Left lobe of liver (tissue), 2 donors: ENCODE measurements around the gene PIRT. TPM values are rescaled to one million over a fixed set of nuclear protein-coding genes. Genes with fewer than 3 reads are reported as not detected.
A peak's percentile ranks its signal among the peaks of the same experiment; 100 is the strongest.

Experiments
- ATAC-seq: fragments of 200-7000 bp; cut with Tn5 transposase; one replicate; pipeline ENCODE4 v1.9.1; 2020; ENCODE audit warnings: mild to moderate bottlenecking, moderate library complexity
- DNase-seq: peaks from one replicate; pipeline ENCODE4 v3.0.0-alpha.2; 2020; ENCODE audit warnings: low spot score
- total RNA-seq: library from RNA; stranded (reverse); gene quantifications from one replicate; pipeline ENCODE4 v1.2.1, GENCODE V29; 2021
- donor health status: DM: no; HTN: no; CAD: no; lungs with moderate emphysema.
- donor health status: DM: no; HTN: yes; CAD: no.

The PIRT gene
- total RNA-seq, 1 donor from 2014 or later = not detected

DNA sequence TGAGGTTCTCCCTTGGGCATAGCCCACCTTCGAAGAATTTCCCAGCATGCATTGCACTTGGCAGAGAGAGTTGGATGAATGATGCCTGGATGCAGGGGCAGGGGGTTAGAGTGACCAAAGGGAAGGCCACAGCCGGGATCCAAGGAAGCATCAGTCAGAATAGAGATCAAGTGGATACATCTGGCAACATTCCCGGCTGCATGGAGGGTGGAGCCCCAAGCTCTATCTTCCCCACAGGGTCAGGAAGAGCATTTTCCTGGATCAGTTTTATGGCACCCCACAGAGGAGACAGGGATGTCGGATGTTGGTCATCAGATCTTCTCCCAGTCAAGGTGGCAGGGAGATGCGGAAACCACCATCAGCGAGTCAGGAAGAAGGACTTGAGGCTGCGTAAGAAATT, 13.0 kb downstream of the PIRT start:
- ATAC-seq = no peak
- no peak for DNase-seq

DNA sequence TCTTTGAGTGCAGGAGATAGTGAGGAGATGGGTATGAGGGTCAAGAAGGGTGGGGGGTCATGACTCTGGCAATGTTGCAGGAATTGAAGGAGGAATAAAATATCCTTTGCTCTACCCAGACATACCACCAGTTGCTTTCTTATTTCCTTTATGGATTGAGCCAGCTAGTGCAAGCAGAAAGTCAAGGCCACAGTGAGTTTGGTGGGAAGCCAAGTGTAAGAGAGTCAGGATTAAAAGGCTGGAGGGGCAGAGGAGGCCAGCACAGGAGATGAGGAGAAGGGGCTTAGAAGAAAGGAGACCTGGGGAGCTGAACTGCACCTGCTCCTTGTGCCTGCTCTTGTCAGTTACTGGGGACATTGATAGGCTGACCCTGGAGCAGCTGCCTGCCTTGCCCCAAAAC, 16.1 kb downstream of the PIRT start:
- ATAC-seq (no peak), DNase-seq (no peak)

DNA sequence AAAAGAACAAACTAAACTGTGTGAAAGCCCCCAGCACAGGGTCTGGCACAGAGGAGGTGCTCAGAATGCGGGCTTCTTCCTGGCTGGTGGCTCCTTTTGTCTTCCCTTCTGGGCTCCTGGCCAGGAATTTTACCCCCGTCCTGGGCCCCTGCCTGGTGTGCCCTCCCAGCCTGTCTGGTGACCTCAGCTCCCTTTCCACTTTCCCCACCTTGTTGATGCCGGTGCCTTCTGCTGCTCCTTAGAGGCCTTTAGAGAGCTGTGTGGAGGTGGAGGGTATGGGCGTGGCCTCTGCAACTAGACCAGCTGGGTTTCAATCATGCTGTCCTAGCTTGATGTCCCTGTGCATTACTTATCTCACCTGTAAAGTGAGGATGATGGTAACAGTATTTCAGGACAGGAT, 16.8 kb downstream of the PIRT start:
- no peak for ATAC-seq

DNA sequence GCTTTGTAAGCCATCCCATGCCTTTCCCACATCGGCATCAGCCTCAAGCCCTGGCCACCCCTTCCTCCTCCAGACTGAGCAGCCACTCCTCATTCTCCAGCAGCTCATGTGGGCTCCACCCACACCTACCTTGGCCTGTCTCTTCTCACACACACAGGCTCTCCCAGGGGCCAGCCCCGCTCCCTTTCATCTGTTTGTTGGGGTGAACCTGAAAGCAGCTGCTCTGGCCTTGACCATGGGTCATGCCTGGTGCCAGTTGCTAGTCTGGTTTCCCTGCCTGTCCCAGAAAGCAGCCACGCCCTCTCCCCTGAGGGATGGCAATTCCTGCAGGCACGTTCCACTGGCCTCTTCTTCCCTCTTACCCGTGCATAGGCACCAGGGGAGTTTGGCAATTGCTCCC, 22.6 kb downstream of the PIRT start:
- no peak for ATAC-seq

More for the DNA sequence above, 16.8 kb downstream of the PIRT start:
- no peak for DNase-seq

DNA sequence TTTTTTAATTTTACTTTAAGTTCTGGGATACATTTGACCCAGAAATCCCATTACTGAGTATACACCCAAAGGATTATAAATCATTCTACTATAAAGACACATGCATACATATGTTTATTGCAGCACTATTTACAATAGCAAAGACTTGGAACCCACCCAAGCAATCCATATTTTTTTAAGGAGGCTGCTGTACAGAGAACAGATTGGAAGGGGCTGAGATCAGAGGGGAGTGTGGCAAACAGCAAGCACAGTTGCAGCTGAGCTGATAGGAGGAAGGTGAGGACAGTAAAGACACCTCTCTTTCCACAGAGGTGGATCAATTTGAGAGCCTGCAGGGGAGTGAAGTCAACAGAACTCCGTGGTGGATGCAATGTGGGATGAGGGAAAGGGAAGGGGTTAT, 23.8 kb downstream of the PIRT start:
- ATAC-seq = no peak
- no peak for DNase-seq

More for the DNA sequence above, 22.6 kb downstream of the PIRT start:
- no peak for DNase-seq

DNA sequence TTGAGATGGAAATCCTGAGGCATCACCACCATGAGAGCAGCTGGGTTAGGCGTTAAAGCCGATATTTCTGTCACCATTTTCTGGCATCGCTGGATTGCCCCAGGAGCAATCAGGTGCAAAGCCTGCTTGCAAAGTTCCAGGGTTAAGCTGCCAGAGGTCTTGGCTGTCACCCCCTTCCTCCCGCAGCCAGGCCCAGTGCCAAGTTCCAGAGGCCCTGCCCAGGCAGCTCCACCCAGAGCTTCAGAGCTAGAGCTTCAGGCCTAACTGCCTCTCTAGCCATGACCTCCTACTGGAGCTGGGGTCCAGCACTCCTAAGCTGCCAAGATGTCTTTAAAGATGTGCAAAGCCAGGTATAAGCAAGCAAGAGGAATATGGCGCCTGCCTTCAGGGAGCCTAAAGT, 25.2 kb downstream of the PIRT start:
- DNase-seq (peak; percentile 66), ATAC-seq (peak; percentile 85)

DNA sequence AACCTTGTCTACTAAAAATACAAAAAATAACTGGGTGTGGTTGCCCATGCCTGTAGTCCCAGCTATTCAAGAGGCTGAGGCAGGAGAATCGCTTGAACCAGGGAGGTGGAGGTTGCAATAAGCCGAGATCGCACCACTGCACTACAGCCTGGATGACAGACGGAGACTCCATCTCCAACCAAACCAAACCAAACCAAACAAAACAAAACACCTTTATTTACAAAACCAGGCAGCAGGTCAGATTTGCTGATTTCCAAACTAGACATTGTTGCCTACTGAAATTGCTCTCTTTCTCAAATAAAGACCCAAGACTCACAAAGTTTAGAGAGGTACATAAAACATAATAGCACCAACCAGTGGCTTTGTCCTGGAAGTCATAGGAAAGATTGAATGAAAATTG, 28.3 kb downstream of the PIRT start:
- ATAC-seq = peak; percentile 57
- no peak for DNase-seq

DNA sequence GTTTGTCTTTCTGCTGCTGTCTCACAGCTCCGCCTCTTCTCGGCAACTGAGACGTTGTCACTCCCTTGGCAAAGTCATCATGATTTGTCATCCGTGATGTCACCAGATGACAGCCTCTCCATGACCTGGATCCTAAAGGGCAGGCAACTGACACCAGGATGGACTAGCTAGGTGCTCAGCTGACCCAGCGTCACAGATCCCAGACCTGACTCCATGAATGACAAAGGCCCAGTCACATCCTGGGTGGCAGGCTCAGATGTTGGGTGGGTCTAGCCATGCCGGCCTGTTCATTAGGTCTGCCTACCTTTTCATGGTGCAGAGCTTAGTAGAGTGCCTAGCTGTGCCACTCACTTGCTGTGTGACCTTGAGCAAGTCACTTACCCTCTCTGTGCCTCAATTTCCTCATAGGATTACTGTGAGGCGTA, 30.2 kb downstream of the PIRT start:
- DNase-seq (no peak), ATAC-seq (no peak)

DNA sequence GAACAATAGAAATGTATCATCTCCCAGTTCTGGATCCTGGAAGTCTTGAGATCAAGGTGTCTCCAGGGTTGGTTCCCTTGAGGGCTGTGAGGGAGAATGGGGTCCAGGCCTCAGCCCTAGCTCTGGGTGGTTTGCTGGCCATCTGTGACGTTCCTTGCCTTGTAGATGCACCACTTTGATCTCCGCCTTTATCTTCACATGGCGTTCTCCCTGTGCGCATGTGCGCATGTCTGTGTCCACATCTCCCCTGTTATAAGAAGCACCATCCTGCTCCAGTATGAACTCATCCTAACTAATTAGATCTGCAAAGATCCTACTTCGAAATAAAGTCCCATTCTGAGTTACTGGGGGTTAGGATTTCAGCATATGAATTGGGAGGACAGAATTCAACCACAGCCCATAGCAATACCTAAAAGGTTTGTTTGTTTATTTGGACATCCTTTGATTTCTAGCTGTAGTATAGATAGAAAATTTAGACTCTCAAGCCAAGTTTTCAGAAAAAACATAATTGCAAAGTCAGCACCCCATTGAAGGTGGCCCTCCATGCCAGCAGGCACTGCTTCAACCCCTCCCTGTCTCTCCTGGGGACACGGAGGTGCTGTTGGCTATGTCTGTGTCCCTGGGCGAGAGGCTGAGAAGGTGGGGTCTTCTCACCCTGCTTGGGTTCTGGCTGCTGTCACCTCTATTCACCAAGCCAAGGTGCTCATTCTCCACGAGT, 31.2 kb downstream of the PIRT start:
- ATAC-seq = no peak
- no peak for DNase-seq

DNA sequence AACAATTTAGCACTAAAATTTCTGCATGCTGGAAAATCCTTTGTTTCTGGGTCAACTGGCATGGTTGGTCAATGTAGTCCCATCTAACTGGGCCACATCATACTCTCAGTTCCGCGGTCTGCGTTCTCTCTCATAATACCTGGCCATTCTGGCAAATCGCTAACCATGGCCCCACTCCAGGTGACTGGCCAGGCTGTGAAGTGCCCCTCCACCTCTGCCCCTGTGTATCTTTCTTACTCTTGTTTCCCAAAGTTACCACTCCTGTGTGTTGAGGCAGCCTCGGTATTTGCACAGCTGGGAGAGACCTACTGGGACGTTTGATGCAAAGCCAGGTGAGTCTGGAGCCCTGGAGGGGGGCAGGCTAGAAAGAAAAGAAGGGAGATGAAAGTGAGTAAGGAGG, 32.0 kb downstream of the PIRT start:
- DNase-seq (no peak), ATAC-seq (no peak)

DNA sequence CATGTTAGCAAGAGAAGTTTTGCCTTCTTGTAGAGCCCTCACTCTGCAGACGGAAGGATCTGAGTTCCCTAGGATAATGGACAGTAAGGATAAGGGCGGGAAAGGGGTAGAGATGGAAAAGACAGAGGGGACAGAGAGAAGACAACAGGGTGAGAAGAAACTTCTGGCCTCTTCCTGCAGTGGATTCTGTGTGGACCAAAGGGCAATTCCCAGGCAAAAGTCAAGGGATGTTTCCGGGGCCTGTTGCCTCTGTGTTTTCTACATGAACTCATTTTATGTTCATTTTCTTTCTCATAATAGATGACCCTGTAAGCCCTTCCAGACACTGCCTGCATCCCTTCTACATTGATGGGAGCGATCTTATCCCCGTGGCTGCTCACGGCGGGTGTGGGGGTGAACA, 33.3 kb downstream of the PIRT start:
- DNase-seq = no peak

DNA sequence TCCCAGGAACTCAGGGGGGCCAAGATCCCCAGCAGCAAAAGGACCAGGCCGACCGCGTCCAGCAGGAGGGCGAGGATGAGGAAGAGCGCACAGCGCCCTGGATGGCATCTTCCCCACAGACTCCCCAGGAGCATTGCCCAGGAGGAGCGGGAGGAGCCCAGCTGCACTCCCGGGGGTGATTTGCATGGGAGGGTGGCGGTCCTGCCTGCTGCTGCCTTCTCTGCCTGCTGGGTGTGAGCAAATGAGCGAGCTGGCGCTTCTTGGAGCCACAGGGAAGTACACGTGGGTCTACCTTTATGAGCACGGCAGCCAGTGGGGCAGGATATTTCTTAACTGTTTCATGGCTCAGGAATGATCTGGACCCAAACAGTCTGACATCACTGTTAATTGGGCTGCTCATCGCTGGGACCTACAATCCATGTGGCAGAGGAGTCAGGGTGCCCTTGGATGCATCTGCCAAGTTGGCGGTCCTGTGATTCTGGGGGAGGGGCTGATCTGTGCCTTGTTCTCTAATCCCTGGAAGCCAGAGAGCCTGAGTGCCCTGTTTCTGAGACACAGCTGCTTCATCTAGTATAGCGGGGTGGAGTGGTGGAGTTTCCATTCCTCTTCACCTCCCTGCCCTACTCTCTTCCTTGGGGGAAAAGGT, 33.9 kb downstream of the PIRT start, which contains the start of gene TMEM238L:
TSS of gene TMEM238L (minus strand) at position 270 of the 646 bp plus-strand sequence. CDS start at position 134, 136 bp downstream.
- DNase-seq (no peak), ATAC-seq (no peak)

More for the DNA sequence above, 33.3 kb downstream of the PIRT start:
- no peak for ATAC-seq

DNA sequence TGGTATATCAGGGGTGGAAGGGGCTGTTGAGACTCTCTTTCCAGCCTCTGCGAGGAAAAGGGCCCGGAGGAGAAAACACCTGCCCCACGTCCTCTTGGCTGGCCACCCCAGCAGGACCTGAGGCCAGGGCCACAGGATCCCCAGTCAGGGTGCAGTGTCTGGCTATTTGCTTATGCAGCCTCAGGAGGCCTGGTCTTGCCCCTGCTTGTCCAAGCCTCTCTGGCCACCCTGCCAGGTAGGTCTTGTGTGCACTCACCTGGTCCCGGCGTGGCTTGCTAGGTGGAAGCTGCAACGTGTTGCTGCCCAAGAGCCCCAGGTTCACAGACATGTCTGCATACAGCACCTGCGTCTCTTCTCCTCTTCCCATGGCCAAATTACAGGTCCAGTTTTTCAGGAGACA, 34.5 kb downstream of the PIRT start:
- DNase-seq = no peak
- ATAC-seq = no peak

DNA sequence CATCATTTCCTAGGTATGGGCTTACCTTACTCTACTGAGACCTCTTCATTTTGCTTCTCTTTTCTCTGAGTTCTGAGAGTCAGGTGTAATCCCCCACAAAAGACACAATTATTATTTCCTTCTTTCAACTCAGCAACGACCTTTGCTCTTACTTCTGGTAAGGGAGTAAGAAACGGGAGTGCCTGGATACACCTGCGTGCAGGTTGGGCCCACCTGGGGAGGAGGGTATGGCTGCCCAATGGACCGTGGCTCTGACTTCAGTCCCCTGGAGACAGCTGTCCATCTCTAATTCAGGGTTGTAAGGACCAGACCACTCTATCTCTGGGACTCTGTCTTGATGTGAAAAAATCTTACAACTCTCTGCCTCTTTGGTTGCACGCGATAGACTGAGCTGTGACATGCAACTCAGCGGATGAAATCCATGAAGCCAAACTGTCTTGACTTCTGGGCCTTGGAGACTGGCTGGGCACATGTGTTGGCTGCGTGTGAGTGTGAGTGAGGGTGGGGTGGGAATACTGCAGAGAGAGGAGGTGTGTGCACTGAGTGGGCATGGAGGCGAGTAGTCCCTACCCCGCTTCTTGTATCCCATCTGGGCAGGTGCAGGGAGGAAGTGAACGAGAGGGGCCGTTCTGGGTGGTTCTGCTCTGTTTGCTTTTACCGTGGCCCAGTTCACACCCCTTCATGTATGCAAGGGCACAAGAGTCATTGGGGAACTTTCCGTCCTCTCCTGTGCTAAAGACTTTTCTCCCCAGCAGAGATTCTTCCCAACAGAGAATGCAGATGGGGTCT, 35.2 kb downstream of the PIRT start:
- DNase-seq = no peak
- no peak for ATAC-seq

DNA sequence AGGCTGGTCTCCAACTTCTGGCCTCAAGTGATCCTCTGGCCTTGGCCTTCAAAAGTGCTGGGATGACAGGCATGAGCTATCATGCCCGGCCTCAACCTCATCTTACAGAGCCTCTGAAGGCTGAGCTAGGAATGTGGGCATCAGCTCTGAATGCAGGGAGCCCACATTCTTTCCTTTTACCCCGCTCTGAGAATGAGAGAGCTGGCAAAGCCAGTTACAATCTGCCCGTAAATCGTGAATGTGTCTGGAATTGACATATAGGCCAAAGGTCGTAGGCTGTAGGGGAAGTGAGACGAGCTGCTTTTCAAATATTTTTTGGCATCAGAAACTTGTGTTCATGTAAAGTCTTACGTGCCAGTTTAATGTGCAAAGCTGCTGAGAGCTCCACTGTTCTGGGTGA, 38.5 kb downstream of the PIRT start:
- DNase-seq (no peak), ATAC-seq (peak; percentile 42)

DNA sequence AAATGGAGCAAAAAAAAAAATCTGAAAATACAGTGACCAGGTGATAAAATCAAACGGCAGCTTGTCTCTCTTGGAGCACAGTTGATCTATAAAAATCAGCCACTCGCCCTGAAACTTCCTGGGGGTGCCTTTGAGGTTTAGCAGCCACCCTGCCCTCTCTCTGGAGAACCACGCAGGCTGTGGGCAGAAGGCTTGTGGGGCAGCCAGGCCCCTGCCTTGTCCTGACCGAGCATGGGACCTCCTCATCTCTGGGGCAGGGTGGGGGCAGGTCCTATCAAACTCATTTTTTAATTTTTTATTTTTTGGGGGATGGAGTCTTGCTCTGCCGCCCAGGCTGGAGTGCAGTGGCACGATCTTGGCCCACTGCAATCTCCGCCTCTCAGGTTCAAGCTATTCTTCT, 39.0 kb downstream of the PIRT start:
- DNase-seq (no peak), ATAC-seq (peak; percentile 6)

DNA sequence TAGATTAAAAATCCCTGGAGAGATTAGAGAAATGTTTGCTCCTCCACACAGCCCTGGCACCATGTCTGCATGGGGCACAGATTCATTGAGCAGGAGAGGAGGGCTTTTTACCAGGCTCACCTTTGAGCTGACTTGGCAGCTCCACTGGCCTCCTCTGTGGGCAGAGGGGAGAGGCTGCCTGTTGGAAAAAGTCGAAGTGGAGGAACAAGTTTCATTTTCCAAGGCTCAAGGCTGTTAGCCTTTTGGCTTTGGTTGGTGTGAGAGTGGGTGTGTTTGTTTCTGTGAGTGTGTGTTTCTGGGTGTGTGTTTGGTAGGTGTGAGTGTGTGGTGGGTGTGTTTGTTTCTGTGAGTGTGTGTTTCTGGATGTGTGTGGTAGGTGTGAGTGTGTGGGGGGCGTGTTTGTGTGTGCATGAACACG, 39.5 kb downstream of the PIRT start:
- ATAC-seq (peak; percentile 87), DNase-seq (peak; percentile 60)

DNA sequence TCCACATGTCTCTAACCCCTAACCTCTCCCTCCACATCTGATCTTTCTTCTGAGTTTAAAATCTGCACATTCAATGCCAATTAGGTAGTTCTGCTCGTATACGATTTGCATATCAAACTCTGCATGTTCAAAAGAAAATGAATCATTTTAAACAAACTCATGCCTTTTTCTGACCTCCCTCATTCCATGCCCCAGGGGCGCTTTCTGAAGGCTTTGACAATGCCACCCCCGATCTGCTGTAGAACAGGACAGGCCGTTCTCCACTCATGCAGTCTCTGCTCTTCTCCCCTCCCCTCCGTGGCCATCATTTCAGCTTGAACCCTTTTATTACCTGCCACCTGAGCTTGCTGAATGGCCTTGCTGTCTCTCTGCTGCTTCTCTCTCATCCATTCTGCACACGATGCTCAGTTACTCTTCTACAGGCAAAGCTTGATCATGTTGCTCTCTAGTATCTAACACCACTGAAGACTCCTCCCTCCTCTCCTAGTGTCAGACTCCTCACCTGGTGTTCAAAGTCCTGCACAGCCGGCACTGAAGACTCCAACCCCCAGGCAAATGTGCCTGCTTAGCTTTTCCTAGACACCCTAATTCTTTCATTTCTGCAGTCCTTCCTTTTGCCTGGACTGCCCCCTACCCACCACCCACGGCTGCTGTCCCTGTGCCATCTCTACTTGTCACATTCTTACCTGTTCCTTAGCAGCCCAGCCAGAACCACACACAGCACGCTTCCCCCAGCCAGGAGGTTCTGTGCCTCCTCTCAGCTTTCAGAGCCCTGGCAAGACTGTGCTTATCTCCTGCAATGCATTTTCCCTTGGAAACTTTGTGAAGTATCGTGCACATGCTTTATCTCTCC, 40.2 kb downstream of the PIRT start:
- ATAC-seq = peak; percentile 70
- no peak for DNase-seq

DNA sequence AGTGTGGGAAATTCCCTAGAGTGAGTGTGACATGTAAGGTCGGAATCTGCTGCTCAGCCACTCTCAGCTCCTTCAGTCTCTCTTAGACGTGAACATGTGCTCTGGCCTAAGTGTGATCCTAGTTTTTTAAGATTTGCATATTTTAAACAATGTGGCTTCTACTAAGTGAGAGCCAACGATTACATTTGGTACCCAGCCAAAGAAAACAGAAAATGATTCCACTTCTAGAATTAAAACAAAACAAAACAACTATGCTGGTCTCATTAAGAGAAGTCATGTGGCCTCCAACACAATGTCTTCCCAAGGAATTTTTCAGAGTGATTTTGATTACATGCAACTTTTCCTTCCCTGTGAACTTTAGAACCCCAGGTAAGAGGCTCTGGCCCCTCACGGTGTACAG, 44.1 kb downstream of the PIRT start:
- ATAC-seq (no peak), DNase-seq (no peak)

DNA sequence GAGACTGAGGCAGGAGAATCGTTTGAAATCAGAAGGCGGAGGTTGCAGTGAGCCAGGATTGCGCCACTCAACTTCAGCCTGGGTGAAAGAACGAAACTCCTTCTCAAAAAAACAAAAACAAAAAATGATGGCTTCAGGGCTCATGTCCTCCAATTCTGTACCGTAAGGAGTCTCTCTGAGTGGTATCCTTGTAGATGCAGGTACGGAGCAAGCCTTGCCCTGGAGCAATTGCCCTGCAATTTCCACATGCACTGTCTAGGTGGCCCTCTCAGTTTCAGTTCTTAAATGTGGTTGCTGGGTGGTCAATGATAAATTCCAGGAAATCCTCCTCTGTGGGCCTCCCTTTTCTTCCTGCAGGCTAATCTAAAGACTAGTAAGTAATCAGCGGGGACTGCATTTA, 44.6 kb downstream of the PIRT start:
- DNase-seq = no peak
- no peak for ATAC-seq

DNA sequence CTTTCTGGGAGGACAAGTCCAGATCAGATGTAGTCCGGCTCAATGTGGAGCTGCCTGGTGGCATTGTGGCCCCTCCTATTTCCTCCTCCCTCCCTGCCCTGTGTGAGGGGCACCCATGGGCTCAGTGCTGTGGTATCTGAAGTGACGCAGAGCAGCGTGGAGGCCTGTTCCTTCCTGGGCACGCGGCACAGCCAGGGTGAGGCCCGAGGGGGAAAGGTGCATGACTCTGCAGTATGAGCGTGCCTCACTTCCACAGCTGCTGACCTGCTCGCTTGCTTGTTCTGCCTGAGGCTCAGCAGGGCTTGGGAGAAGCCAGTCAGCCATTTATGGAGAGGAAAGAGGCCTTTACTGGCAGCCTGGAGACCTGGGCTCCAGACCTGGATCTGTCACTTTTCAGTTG, 45.7 kb downstream of the PIRT start:
- DNase-seq (no peak), ATAC-seq (no peak)
